NCI-H2107 treated with DMSO at 0.1 percent for 48 hours (cell line): ENCODE measurements around the gene IRF9.

Experiments
- DNase-seq: peaks from one replicate; lab custom pipeline; 2025; ENCODE audit not compliant: unreplicated experiment; lab: John Stamatoyannopoulos, UW

Gene IRF9

DNA sequence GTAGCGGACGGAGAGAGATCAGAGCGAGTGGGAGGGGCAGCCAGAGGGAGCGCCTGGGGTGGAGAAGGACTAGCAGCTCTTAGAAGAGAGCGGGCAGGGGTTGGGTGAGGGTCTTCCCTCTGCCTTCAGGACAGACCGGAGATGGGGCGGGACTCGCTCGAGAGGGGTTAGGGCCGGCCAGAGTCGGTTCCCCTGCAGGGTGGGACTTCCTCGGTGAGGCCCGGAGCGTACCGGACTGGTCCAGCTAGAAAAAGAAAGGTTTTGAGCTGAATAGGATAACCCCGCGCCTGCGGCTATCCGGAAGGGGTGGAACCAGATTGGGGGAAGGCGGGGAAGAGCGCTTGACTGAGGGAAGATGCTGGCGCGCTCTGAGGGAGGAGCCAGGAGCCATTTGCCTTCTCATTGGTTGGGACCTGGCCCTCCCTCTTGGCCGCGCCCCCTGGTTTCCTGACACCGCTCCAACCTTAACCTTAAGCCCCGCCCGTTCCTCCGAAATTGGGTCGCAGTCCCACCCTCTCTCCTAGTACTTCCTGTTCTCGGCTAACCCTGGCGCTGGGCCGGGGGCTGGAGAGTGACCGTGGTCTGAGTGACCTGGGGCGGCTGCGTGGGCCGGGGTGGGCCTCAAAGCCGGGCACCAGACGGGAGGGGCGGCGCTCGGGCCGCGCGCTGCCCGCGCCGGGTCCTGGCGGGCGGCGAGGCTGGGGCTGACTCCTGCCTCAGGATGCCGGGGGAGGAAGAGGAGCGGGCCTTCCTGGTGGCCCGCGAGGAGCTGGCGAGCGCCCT is 13.9 kb upstream of the IRF9 start, which contains the start of gene RNF31:
TSS of gene RNF31 (plus strand) at position 521 of the 783 bp plus-strand sequence. CDS start at position 722, 201 bp downstream.
- DNase-seq: peak; percentile 99

DNA sequence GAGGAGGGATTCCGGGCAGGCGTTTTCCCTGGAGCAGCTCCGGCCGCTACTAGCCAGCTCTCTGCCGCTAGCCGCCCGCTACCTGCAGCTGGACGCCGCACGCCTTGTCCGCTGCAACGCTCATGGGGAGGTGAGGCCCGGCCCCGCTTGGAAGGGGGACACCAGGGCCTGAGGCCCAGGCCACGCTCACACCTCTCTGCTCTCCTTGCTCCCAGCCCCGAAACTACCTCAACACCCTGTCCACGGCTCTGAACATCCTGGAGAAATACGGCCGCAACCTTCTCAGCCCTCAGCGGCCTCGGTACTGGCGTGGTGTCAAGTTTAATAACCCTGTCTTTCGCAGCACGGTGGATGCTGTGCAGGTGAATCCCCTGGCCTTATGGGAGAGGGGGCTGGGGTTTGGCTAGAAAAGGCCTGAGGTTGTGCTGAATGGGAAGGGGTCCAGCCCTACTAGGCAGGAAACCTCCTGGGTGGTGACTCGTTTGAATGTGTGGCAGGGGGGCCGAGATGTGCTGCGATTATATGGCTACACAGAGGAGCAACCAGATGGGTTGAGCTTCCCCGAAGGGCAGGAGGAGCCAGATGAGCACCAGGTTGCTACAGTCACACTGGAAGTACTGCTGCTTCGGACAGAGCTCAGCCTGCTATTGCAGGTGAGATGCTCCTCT is 13.2 kb upstream of the IRF9 start:
- no peak for DNase-seq

DNA sequence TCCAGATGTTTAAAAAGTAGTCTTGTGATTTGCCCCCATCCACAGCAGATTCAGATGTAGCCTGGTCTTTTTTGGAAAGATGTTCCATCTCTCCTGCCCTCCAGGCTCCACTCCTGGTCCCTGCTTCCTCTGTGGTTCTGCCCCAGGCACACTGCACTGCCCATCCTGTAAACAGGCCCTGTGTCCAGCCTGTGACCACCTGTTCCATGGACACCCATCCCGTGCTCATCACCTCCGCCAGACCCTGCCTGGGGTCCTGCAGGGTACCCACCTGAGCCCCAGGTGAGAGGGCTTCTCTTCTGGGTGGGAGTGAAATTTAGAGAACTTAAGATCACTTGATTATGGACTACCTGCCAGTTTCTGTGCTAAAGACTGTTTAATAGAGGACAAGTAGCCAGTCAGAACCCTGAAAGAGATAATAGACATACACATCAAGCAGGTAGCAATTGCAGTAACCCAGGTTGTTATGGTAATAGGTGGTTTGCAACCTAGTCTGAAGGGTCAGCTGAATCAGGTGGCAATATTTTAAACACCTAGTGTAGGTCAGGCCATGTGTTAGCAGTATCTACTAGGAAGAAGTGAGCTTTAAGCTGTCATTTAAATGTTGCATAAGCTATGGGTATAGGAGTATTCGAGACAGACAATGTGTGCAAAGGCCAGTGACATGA is 11.6 kb upstream of the IRF9 start:
- DNase-seq: no peak

DNA sequence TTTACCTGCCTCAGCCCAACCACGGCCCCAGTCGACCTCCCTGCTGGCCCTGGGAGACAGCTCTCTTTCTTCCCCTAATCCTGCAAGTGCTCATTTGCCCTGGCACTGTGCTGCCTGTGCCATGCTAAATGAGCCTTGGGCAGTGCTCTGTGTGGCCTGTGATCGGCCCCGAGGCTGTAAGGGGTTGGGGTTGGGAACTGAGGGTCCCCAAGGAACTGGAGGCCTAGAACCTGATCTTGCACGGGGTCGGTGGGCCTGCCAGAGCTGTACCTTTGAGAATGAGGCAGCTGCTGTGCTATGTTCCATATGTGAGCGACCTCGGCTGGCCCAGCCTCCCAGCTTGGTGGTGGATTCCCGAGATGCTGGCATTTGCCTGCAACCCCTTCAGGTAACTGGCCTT is 11.0 kb upstream of the IRF9 start:
- DNase-seq: no peak

DNA sequence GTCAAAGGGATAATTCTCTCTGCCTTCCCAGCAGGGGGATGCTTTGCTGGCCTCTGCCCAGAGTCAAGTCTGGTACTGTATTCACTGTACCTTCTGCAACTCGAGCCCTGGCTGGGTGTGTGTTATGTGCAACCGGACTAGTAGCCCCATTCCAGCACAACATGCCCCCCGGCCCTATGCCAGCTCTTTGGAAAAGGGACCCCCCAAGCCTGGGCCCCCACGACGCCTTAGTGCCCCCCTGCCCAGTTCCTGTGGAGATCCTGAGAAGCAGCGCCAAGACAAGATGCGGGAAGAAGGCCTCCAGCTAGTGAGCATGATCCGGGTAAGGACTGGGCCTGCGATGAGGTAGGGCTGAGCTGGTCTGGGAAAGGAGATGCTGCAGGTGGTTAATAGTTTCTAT is 10.5 kb upstream of the IRF9 start:
- DNase-seq: no peak

DNA sequence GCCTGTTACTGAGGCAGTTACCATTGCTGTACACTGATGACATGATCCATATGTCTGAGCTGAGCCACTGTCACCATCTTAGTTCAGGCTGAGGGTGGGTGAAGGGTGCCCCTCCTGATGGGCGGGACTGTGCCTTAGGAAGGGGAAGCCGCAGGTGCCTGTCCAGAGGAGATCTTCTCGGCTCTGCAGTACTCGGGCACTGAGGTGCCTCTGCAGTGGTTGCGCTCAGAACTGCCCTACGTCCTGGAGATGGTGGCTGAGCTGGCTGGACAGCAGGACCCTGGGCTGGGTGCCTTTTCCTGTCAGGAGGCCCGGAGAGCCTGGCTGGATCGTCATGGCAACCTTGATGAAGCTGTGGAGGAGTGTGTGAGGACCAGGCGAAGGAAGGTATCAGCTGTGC is 10.1 kb upstream of the IRF9 start:
- DNase-seq: no peak

DNA sequence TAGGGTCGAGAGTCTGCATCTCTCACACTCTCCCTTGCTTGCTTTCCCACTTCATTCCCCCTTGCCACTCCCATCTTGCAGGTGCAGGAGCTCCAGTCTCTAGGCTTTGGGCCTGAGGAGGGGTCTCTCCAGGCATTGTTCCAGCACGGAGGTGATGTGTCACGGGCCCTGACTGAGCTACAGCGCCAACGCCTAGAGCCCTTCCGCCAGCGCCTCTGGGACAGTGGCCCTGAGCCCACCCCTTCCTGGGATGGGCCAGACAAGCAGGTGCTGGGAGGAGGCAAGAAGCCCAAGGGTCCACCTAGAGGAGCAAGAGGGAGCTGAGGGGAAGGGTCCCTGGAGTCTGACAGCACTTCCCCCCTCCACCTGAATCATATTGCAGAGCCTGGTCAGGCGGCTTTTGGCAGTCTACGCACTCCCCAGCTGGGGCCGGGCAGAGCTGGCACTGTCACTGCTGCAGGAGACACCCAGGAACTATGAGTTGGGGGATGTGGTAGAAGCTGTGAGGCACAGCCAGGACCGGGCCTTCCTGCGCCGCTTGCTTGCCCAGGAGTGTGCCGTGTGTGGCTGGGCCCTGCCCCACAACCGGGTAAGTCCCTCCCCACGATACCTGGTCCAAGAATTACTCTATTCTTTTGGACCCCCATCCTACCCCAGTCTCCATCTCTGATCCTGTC is 9.5 kb upstream of the IRF9 start:
- no peak for DNase-seq

DNA sequence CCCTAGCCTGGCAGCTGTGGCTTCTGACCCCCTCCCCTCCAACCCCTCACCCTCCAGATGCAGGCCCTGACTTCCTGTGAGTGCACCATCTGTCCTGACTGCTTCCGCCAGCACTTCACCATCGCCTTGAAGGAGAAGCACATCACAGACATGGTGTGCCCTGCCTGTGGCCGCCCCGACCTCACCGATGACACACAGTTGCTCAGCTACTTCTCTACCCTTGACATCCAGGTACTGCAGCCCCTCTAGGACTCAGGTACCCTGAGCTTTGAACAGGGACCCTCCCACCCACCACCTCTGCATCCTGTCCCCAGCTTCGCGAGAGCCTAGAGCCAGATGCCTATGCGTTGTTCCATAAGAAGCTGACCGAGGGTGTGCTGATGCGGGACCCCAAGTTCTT is 6.0 kb upstream of the IRF9 start:
- no peak for DNase-seq

DNA sequence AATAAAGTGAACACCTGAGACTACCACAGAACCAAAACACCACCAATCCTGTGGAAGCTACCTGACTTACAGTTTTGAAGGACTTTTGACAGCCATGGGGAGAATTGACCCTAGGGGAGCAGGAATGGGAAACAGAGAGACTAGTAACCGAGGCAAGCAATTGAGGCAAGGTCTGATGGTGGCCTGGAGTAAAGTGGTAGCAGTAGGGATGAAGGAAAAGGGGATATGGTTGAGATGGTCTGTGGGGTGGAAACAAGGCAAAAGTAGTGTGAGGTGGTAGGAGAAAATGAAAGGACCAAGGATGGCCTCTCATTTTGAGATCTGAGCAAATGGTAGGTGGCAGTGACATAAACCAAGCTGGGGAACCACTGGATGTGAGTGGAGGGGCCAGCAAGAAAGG is 4.2 kb upstream of the IRF9 start:
- no peak for DNase-seq

DNA sequence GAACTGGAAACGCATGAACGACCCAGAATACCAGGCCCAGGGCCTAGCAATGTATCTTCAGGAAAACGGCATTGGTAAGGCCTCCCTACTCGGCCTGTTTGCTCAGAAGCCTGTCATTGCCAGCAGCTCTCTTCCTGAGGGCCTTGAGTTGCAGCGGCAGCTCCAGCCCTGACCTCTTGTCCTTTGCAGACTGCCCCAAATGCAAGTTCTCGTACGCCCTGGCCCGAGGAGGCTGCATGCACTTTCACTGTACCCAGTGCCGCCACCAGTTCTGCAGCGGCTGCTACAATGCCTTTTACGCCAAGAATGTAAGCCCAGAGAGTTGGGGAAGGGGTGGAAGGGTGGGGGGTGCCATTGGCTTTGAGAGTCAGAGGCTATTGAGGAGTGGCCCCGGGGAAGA is 3.7 kb upstream of the IRF9 start:
- no peak for DNase-seq

DNA sequence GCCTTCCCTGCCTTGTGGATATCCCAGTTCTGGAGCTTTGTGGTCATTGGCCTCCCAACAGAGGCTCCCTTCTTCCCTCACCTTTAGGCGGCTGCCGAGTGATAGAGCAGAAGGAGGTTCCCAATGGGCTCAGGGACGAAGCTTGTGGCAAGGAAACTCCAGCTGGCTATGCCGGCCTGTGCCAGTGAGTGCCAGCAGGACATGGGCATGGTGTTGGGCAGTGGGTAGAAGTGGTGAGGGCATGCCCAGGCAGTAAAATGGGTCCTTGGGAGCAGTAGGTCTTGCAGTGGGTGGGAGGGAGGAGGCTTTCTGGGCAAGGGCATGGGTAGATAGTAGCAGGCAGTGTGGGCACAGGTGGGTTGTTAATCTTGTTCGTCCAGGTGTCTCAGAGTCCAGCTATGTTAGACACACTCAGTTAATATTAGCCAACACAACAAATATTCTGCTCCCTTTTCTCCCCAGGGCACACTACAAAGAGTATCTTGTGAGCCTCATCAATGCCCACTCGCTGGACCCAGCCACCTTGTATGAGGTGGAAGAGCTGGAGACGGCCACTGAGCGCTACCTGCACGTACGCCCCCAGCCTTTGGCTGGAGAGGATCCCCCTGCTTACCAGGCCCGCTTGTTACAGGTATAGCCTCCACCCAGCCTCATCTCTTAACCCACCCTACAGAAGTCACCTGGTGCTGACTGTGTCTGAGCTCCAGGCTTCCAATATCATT is 1.1 kb upstream of the IRF9 start:
- no peak for DNase-seq

DNA sequence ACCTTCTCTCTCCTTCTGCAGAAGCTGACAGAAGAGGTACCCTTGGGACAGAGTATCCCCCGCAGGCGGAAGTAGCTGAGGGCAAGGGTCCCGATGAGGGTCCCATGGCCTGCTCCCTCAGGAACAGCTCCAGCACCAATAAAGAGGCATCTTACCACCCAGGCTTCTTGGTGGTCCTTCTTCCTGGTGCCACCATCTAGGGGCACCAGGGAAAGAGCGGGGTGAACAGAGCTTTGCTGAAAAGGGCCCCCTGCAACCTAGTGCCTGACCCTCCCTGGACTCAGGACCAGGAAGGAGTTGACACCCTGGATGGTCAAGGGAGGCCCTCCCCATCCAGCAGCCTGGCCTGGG is 591 bp upstream of the IRF9 start:
- DNase-seq: no peak

DNA sequence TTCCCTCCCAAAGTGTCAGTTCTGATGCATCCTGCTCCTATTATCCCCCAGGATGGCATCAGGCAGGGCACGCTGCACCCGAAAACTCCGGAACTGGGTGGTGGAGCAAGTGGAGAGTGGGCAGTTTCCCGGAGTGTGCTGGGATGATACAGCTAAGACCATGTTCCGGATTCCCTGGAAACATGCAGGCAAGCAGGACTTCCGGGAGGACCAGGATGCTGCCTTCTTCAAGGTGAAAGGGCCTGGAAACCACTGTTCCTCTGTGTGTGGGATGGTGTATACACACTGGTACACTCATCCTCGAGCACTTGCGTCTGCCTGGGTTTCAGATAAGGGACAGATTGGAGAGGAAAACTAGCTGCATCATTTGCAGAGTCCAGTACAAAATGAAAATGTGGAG is 1.0 kb downstream of the IRF9 start:
- DNase-seq: no peak

DNA sequence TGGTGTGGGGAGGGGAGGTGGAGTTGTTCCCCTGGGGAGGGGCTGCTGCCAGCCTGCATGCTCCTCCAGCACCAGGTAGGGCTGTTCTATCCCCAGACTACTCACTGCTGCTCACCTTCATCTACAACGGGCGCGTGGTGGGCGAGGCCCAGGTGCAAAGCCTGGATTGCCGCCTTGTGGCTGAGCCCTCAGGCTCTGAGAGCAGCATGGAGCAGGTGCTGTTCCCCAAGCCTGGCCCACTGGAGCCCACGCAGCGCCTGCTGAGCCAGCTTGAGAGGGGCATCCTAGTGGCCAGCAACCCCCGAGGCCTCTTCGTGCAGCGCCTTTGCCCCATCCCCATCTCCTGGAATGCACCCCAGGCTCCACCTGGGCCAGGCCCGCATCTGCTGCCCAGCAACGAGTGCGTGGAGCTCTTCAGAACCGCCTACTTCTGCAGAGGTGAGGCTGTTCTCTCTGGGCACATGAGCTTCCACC is 3.5 kb downstream of the IRF9 start:
- no peak for DNase-seq

DNA sequence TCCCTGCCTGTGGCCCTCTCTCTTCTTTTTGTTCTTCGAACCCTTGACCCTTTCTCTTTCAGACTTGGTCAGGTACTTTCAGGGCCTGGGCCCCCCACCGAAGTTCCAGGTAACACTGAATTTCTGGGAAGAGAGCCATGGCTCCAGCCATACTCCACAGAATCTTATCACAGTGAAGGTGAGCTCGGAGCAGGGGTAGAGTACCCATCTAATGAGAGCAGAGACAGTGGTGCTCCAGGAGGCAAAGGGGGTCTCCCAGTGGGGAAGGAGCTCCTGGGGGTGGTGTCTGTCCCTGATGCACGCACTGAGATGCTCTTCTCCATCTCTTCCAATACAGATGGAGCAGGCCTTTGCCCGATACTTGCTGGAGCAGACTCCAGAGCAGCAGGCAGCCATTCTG is 4.7 kb downstream of the IRF9 start:
- DNase-seq: no peak

DNA sequence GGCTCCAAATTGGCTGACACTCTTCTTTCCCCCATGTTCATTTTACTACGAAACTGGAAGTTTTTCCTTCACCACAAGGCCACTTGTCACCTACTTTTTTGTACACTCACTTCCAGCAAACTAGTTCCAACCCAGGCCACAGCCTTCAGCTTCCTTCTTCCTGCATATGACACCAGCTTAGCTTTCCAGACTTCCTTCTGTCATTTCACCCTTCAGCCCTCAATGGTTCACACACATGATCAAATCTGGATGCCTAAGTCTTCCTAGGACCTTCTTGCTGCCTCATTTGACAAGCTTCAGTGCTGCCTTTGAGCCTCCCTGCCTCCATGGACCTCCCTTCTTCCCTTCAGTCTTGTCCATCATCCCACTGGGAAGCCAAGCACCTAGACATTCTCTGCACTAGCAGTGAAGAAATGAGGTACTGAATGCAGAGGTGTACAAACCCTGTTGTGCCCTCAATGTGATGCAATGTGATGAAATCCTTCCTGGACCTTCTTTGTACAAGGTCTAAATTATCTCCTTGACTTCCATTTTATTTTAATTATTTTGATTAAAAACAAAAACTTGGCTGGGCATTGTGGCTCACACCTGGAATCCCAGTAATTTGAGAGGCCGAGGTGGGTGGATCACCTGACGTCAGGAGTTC is 6.5 kb downstream of the IRF9 start:
- DNase-seq: no peak

DNA sequence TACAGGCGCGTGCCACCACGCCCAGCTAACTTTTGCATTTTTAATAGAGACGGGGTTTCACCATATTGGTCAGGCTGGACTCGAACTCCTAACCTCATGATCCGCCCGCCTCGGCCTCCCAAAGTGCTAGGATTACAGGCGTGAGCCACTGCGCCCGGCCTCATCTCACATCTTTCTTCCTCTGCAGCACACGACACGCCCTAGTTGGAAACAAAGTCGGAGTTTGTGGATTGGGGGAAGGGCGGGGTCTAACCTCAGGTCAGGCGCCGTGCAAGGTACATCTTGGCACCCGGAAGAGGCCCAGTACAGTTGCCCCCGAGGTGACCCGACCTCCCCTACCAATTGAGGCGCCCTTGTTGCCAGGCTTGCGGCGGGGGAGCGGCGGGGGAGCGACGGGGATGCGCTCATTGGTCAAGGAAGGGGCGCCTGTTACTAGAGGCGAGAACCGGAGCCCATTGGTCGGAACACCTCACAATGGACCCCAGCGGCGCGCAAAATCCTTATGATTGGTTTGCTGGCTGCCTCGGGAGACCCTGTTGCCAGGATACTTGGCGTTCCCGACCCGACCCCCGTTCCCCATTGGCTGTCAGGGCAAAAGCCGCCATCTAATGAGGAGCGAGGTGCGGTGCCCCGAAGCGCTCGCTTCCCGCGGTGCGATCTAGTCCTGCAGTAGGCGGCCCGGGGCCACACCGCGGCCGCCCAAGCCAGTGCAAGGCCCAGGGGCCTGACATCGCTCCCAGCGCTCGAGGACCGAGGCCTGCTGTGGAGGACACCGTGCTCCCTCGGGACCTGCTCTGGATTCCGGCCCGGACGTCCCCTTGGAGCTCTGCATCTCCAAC is 10.6 kb downstream of the IRF9 start, which contains the start of gene REC8:
TSS of gene REC8 (plus strand) at position 659 of the 839 bp plus-strand sequence. CDS start 473 bp downstream, outside the sequence.
- DNase-seq: peak; percentile 99

DNA sequence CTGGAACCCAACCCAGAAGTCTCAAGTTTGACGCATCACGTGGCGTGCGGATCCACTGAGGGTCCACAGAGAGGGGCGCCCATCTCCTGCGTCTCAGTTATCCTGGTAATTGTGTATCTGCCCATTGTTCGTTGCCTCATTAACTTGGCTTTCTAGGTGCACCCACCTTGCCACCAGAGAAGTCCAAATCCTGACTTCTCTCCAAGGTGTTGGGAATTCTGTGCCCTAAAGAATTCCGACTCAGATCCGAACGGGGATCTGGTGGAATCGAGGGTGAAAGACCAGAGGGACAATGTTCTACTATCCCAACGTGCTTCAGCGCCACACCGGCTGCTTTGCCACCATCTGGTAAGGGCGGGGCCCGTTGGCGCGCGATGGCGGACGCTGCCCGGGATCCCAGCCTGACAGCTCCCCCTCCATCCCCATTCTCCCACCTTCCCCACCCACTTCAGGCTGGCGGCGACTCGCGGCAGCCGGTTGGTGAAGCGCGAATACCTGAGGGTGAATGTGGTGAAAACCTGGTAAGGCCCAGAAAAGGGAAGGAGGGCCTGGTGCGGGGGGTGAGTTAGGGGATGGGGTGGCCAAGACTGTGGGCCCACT is 11.3 kb downstream of the IRF9 start:
- DNase-seq: peak; percentile 39

DNA sequence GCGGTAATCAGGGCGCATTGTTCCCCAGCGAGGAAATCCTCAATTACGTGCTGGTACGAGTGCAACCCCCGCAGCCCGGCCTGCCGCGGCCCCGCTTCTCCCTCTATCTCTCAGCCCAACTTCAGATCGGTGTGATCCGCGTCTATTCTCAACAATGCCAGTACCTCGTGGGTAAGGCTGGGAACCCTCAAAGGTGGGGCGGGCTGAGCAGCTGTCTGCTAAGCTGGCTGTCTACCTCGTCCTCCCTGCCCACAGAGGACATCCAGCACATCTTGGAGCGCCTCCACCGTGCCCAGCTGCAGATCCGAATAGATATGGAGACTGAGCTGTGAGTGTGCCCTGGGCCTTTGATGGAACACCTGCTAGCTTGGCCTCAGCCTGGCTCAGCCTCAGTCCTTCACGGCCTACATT is 11.8 kb downstream of the IRF9 start:
- DNase-seq: no peak
